H9 (cell line): ENCODE results near the gene DNALI1. TPM values are rescaled to one million over a fixed set of nuclear protein-coding genes. Genes with fewer than 3 reads are reported as not detected.

Experiments used
- DNase-seq: peaks from one replicate; pipeline ENCODE4 v3.0.0-alpha.2; 2017
- H2AFZ ChIP-seq: one replicate; pipeline ENCODE4 v1.6.1; 2013; ENCODE audit warnings: mild to moderate bottlenecking, low read length, control low read depth, moderate library complexity
- H2AK5ac ChIP-seq: 2 replicates; pipeline ENCODE4 v1.6.1; 2013; ENCODE audit warnings: low read length, control low read depth, mixed read lengths; ENCODE audit not compliant: insufficient read length
- H2BK120ac ChIP-seq: one replicate; pipeline ENCODE4 v1.6.1; 2013; ENCODE audit warnings: low read depth, mild to moderate bottlenecking, low read length, control low read depth, inconsistent platforms; ENCODE audit not compliant: poor library complexity, severe bottlenecking
- H2BK12ac ChIP-seq: 2 replicates; pipeline ENCODE4 v1.6.1; 2013; ENCODE audit warnings: low read length, control low read depth, mixed read lengths, low read depth; ENCODE audit not compliant: insufficient read length
- H2BK15ac ChIP-seq: 2 replicates; pipeline ENCODE4 v1.6.1; 2013; ENCODE audit warnings: low read depth, low read length, control low read depth
- H2BK20ac ChIP-seq: one replicate; pipeline ENCODE4 v1.6.1; 2013; ENCODE audit warnings: low read depth, mild to moderate bottlenecking, low read length, control low read depth, inconsistent platforms; ENCODE audit not compliant: poor library complexity, severe bottlenecking
- H2BK5ac ChIP-seq: 2 replicates; pipeline ENCODE4 v1.6.1; 2013; ENCODE audit warnings: low read length, control low read depth, mixed read lengths; ENCODE audit not compliant: insufficient read length
- H3K14ac ChIP-seq: 2 replicates; pipeline ENCODE4 v1.6.1; 2013; ENCODE audit warnings: low read length, control low read depth; ENCODE audit not compliant: insufficient read depth
- H3K18ac ChIP-seq: 2 replicates; pipeline ENCODE4 v1.6.1; 2013; ENCODE audit warnings: low read depth, mild to moderate bottlenecking, mixed read lengths, low read length, control low read depth; ENCODE audit not compliant: insufficient read length
- H3K23ac ChIP-seq: 2 replicates; pipeline ENCODE4 v1.6.1; 2013; ENCODE audit warnings: low read length, control low read depth, mixed read lengths, low read depth; ENCODE audit not compliant: insufficient read length
- H3K23me2 ChIP-seq: 2 replicates; pipeline ENCODE4 v1.6.1; 2013; ENCODE audit warnings: low read depth, mild to moderate bottlenecking, mixed read lengths, low read length, control low read depth; ENCODE audit not compliant: insufficient read length, poor library complexity, severe bottlenecking
- H3K27ac ChIP-seq: 2 replicates; pipeline ENCODE4 v1.5.1; 2013; ENCODE audit warnings: low read length, control low read depth, mixed read lengths, low read depth; ENCODE audit not compliant: insufficient read length
- H3K27me3 ChIP-seq: 2 replicates; pipeline ENCODE4 v1.6.1; 2013; ENCODE audit warnings: low read length, control low read depth, inconsistent platforms; ENCODE audit not compliant: insufficient read depth
- H3K4ac ChIP-seq: 2 replicates; pipeline ENCODE4 v1.6.1; 2013; ENCODE audit warnings: low read depth, mild to moderate bottlenecking, control low read depth, inconsistent platforms, low read length, moderate library complexity
- H3K4me1 ChIP-seq: 2 replicates; pipeline ENCODE4 v1.6.1; 2013; ENCODE audit warnings: low read length, control low read depth, inconsistent platforms; ENCODE audit not compliant: insufficient read depth
- H3K4me2 ChIP-seq: 2 replicates; pipeline ENCODE4 v1.6.1; 2013; ENCODE audit warnings: low read length, control low read depth, mixed read lengths; ENCODE audit not compliant: insufficient read length, insufficient read depth
- H3K56ac ChIP-seq: 2 replicates; pipeline ENCODE4 v1.6.1; 2013; ENCODE audit warnings: low read depth, mild to moderate bottlenecking, mixed read lengths, low read length, control low read depth; ENCODE audit not compliant: insufficient read length
- H3K79me1 ChIP-seq: 2 replicates; pipeline ENCODE4 v1.6.1; 2013; ENCODE audit warnings: low read depth, mild to moderate bottlenecking, moderate library complexity, low read length, control low read depth, inconsistent platforms; ENCODE audit not compliant: insufficient read depth, poor library complexity, severe bottlenecking
- H3K79me2 ChIP-seq: 2 replicates; pipeline ENCODE4 v1.6.1; 2013; ENCODE audit warnings: low read length, control low read depth, inconsistent platforms; ENCODE audit not compliant: insufficient read depth
- H3K9ac ChIP-seq: 2 replicates; pipeline ENCODE4 v1.6.1; 2013; ENCODE audit warnings: low read length, control low read depth, mixed read lengths; ENCODE audit not compliant: insufficient read length; ENCODE audit errors: extremely low read depth
- H3K9me3 ChIP-seq: one replicate; pipeline ENCODE4 v1.6.1; 2013; ENCODE audit warnings: low read depth, low read length, inconsistent platforms; ENCODE audit not compliant: control insufficient read depth
- H3T11ph ChIP-seq: one replicate; pipeline ENCODE4 v1.6.1; 2013; ENCODE audit warnings: mild to moderate bottlenecking, low read length, control low read depth, inconsistent platforms
- H4K20me1 ChIP-seq: one replicate; pipeline ENCODE4 v1.6.1; 2013; ENCODE audit not compliant: control insufficient read depth, insufficient read length, insufficient read depth
- H4K5ac ChIP-seq: 2 replicates; pipeline ENCODE4 v1.6.1; 2013; ENCODE audit warnings: low read depth, mild to moderate bottlenecking, mixed read lengths, low read length, control low read depth; ENCODE audit not compliant: insufficient read length
- H4K8ac ChIP-seq: replicated peaks from 2 replicates; pipeline ENCODE4 v1.6.1; 2013; ENCODE audit warnings: low read length, control low read depth, mixed read lengths, low read depth; ENCODE audit not compliant: insufficient read length
- H4K91ac ChIP-seq: 2 replicates; pipeline ENCODE4 v1.6.1; 2013; ENCODE audit warnings: low read depth, mild to moderate bottlenecking, moderate library complexity, mixed read lengths, low read length, control low read depth; ENCODE audit not compliant: insufficient read length
- H3K27ac Mint-ChIP-seq, 3 experiments: 2 replicates in 2 of 3; 3 replicates in 1 of 3; pipeline ENCODE4 v1.8.0; 2020 to 2021; ENCODE audit warnings: mixed read lengths in 3 of 3, mild to moderate bottlenecking in 1 of 3, moderate library complexity in 1 of 3
- H3K27me3 Mint-ChIP-seq: 2 replicates; pipeline ENCODE4 v1.8.0; 2021; ENCODE audit warnings: low read depth, mild to moderate bottlenecking, moderate library complexity, mixed read lengths
- H3K36me3 Mint-ChIP-seq, 3 experiments: 2 replicates in 2 of 3; 3 replicates in 1 of 3; pipeline ENCODE4 v1.8.0; 2020 to 2021; ENCODE audit warnings: low read depth in 3 of 3, mixed read lengths in 3 of 3; ENCODE audit not compliant: insufficient read depth in 1 of 3
- H3K4me1 Mint-ChIP-seq, 2 experiments: 2 replicates each; pipeline ENCODE4 v1.8.0; 2020; ENCODE audit warnings: mixed read lengths in 2 of 2
- H3K4me3 Mint-ChIP-seq, 2 experiments: 2 replicates in 1 of 2; 3 replicates in 1 of 2; pipeline ENCODE4 v1.8.0; 2020 to 2021; ENCODE audit warnings: mild to moderate bottlenecking in 2 of 2, mixed read lengths in 2 of 2, moderate library complexity in 1 of 2
- H3K9me3 Mint-ChIP-seq, 2 experiments: 2 replicates in 1 of 2; 3 replicates in 1 of 2; pipeline ENCODE4 v1.8.0; 2020; ENCODE audit warnings: mild to moderate bottlenecking in 2 of 2, mixed read lengths in 2 of 2, moderate library complexity in 1 of 2
- WGBS: extraction: QIAGEN DNeasy Blood & Tissue Kit; methylation state at CpG from one replicate; pipeline ENCODE4 v1.1.7; 2013; ENCODE audit warnings: missing lambda C conversion rate, low lambda C conversion rate, mixed read lengths; ENCODE audit not compliant: insufficient read length; ENCODE audit errors: extremely low coverage; 5-methylcytosine and 5-hydroxymethylcytosine counted together
- total RNA-seq: library from RNA; stranded (reverse); gene quantifications from 2 replicates; pipeline ENCODE4 v1.2.1, GENCODE V29; 2021
- TF ChIP-seq, protein P1 (sequence below): fragments of 200-600 bp; sonication (generic); conservative IDR thresholded peaks from 3 replicates; pipeline ENCODE4 v1.8.0; 2021; ENCODE audit warnings: antibody characterized with exemption, mild to moderate bottlenecking

The DNALI1 gene
- total RNA-seq, 1 experiment from 2014 or later = 18.0 TPM

DNA sequence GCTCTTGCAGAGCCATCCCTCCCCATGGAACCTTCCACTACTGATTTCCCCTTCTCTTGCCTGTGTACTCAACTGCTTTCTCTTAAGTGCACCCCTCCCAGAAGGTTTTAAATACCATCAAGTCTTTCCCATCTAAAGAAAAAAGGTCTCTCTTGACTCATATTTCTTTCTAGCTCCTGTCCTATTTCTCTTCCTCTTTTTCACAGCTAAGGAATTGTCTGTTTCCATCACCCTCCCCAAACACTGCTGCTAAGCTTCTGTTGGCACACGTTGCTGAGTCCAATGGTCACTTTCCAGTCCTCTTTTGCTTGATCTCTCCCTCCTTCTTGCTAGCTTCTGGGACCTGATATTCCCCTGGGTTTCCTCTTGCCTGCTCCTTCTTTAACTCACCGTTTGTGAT lies 52.3 kb downstream of the DNALI1 start:
- Histone ChIP-seq H3K18ac (no peak overlapping the region), H3K4ac (no peak overlapping the region), H3K23me2 (no peaks in the 10 kb centered on the region), H3K79me1 (no peaks in the 10 kb centered on the region), H2BK15ac (no peak overlapping the region), H3T11ph (no peak overlapping the region), H3K27ac (no peak overlapping the region), H3K23ac (no peak overlapping the region), H3K27me3 (peaks cover 3% of the 10 kb centered on the region; the same call in 1 of the 2 replicates), H3K79me2 (no peaks in the 10 kb centered on the region), H4K20me1 (no peaks in the 10 kb centered on the region), H3K4me1 (no peaks in the 10 kb centered on the region), H3K9me3 (no peaks in the 10 kb centered on the region), H4K91ac (no peak overlapping the region), H2BK12ac (no peak overlapping the region), H4K8ac (no peak overlapping the region), H4K5ac (no peak overlapping the region), H3K9ac (no peak overlapping the region), H2AK5ac (no peak overlapping the region), H3K4me2 (no peak overlapping the region), H3K56ac (no peak overlapping the region), H2BK20ac (no peak overlapping the region), H3K14ac (no peak overlapping the region; the same call in 1 of the 2 replicates), H2BK5ac (no peak overlapping the region), H2BK120ac (no peak overlapping the region), H2AFZ (no peak overlapping the region)
- H3K27ac Mint-ChIP-seq = no peak overlapping the region
- DNase-seq = no peak
- H3K9me3 Mint-ChIP-seq = no peaks in the 10 kb centered on the region
- H3K4me3 Mint-ChIP-seq = no peak overlapping the region
- H3K27me3 Mint-ChIP-seq = peaks cover 31% of the 10 kb centered on the region
- no peaks in the 10 kb centered on the region for H3K36me3 Mint-ChIP-seq
- WGBS = no CpG with 5 or more reads among the region's 2 CpGs
- TF ChIP-seq, protein P1, sequence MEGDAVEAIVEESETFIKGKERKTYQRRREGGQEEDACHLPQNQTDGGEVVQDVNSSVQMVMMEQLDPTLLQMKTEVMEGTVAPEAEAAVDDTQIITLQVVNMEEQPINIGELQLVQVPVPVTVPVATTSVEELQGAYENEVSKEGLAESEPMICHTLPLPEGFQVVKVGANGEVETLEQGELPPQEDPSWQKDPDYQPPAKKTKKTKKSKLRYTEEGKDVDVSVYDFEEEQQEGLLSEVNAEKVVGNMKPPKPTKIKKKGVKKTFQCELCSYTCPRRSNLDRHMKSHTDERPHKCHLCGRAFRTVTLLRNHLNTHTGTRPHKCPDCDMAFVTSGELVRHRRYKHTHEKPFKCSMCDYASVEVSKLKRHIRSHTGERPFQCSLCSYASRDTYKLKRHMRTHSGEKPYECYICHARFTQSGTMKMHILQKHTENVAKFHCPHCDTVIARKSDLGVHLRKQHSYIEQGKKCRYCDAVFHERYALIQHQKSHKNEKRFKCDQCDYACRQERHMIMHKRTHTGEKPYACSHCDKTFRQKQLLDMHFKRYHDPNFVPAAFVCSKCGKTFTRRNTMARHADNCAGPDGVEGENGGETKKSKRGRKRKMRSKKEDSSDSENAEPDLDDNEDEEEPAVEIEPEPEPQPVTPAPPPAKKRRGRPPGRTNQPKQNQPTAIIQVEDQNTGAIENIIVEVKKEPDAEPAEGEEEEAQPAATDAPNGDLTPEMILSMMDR = no peak
- no peaks in the 10 kb centered on the region for H3K4me1 Mint-ChIP-seq
